RPMI7951 (cell line): ENCODE data around the gene TRO. TPM values are rescaled to one million over a fixed set of nuclear protein-coding genes. Genes with fewer than 3 reads are reported as not detected.

Source experiments
- DNase-seq: peaks from one replicate; pipeline ENCODE4 v3.0.0-alpha.2; 2012; ENCODE audit warnings: low read depth
- total RNA-seq: library from RNA; depleted of rRNA; stranded (reverse); fragments of >200 nt; shearing (Covaris generic); gene quantifications from 2 replicates; pipeline ENCODE4 v1.2.3, GENCODE V29; 2014; rRNA removed

Gene TRO
- 9.9 and 15.0 TPM in 2 replicates for total RNA-seq

GRCh38 chrX:54920610-54921426 is at the start of gene TRO:
Gene TRO, plus strand, starts transcription at chrX:54920824. Its CDS starts 1,423 bp downstream, at chrX:54922247.
- DNase-seq: peak; percentile 18

- DNase-seq: no peak
These were observed 34.9 kb upstream of the TRO start for GRCh38 chrX:54885740-54886139.

GRCh38 chrX:54891573-54891972 is 29.1 kb upstream of the TRO start:
- peak; percentile 51 for DNase-seq

GRCh38 chrX:54894159-54894558 is 26.5 kb upstream of the TRO start:
- no peak for DNase-seq

GRCh38 chrX:54909941-54910340 is 10.7 kb upstream of the TRO start:
- no peak for DNase-seq

GRCh38 chrX:54921427-54922021 is 900 bp downstream of the TRO start:
- peak; percentile 78 for DNase-seq

- DNase-seq: no peak
These were observed 1.9 kb downstream of the TRO start for GRCh38 chrX:54922547-54922946.

GRCh38 chrX:54923376-54923775 is 2.8 kb downstream of the TRO start:
- DNase-seq: no peak

GRCh38 chrX:54926978-54927377 is 6.4 kb downstream of the TRO start:
- no peak for DNase-seq

- DNase-seq: no peak
These were observed 8.3 kb downstream of the TRO start for GRCh38 chrX:54928876-54929275.

- no peak for DNase-seq
These were observed 9.8 kb downstream of the TRO start for GRCh38 chrX:54930291-54931049.

GRCh38 chrX:54931107-54931506 is 10.5 kb downstream of the TRO start:
- DNase-seq: no peak

GRCh38 chrX:54933150-54933826 is 12.7 kb downstream of the TRO start:
- no peak for DNase-seq

- no peak for DNase-seq
These were observed 13.4 kb downstream of the TRO start for GRCh38 chrX:54934058-54934457.

- DNase-seq: no peak
These were observed 14.3 kb downstream of the TRO start for GRCh38 chrX:54934890-54935289.

GRCh38 chrX:54935306-54935705 is 14.7 kb downstream of the TRO start:
- DNase-seq: no peak

- DNase-seq: no peak
These were observed 16.8 kb downstream of the TRO start for GRCh38 chrX:54937416-54937815.

GRCh38 chrX:54944816-54945215 is 24.2 kb downstream of the TRO start:
- no peak for DNase-seq

GRCh38 chrX:54945224-54945623 is 24.6 kb downstream of the TRO start:
- no peak for DNase-seq

- no peak for DNase-seq
These were observed 30.2 kb downstream of the TRO start for GRCh38 chrX:54950730-54951375.

- no peak for DNase-seq
These were observed 41.1 kb downstream of the TRO start for GRCh38 chrX:54961750-54962149.
